Activated gamma-delta T cell (primary cell): ENCODE data around the gene BPIFB2.

Source experiments
- DNase-seq: peaks from one replicate; lab custom pipeline; 2025; lab: John Stamatoyannopoulos, UW

BPIFB2 gene

DNA sequence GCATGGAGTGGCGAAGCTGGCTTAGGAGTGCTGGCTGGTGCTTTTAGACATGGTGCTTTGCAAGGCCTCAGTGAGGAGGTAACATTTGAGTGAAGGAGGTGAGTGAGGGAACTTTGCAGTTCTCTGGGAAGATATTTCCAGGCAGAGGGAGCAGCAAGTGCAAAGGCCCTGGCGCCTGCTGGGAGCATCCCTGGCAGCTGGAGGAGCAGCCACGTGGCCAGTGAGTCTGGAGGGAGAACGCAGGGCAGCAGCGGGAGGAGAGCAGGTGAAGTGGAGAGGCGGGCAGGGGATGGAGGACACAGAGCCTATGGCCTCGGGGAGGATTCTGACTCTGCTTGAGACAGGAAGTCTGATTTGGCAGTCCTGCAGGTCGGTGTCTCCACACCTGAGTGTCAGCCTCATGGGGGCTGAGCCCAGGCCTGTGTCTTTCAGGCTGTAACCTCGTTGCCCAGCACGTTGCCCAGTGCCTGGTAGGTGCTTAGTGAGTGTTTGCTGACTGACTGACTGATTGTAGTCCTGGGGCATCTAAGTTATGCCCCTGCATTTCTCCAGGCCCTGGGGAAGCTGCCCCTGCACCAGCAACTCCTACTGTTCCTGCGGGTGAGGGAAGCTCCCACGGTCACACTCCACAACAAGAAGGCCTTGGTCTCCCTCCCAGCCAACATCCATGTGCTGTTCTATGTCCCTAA lies 60.9 kb downstream of the BPIFB2 start:
- DNase-seq, result no peak

DNA sequence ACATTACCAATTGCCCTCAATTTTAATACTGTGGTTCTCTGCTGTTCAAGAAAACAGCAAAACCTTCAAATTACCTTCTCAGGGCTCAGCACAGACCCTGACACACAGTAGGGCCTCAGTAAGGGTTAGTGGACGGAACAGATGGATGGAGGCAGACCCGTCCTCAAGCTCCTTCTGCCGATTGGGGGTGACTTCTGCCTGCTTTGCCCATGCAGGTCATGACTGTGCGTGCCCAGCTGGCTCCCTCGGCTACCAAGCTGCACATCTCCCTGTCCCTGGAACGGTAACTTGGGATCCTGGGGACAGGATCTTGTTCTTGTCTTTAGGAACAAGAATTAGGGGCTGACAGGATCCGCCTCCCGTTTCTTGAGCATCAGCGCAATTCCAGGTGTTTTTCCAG lies 62.2 kb downstream of the BPIFB2 start:
- no peak for DNase-seq

DNA sequence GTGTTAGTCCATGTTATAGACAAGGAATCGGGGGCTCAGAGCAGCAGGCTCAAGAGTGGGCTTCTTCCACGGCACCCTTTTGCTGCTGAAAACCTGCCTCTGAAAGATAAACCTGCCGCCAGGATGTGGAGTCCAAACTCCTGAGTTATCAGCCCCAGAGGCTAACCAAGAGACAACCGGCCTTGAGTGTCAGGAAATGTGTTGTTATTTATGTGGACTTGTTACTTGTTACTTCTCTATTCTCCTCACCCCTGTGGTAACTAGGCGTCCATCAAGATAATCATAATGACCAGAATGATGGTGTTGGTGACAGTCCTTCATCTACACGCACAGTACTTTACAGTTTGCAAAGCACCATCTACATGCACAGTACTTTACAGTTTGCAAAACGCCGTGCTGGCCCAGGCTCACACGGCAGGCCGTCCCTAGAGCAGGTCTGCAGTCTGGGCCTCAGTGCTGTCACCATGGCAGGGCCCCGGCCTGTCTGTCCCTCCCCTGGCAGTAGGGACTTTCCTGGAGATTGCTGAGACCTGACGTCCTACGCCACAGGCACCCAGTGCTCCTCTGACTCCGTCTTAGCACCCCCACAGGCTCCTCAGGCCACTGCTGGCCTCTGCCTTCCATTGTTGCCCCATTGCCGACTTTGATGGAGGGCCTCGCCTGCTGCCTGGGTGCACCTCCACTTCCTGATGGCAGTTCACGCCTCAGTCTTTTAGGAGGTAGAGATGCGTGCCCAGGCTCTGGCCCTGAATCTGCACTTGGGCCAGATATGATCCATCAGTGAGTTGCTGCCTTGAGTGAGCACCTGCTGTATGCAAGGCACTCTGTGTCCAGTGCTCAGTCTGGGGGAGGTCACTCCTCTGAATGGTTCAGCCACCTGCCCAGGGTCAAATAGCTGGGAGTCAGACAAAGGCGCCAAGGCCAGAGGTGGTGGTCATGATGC lies 62.9 kb downstream of the BPIFB2 start:
- DNase-seq, result no peak

DNA sequence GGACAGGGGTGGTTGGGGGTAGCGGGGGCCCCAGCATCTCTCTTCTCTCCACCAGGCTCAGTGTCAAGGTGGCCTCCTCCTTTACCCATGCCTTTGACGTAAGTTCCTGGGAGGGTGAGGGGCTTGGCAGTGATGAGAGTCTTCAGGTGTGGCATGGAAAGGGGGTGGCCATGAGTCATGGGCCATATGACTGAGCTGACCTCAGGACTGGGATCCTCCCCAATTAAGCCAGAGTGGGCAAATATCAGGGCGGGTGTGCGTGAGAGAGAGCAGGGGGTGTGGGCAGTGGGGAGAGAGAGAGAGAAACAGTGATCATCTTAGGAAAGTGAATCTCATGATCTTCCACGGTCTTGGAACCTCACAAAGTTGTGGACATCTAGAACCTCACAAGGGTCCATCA lies 63.7 kb downstream of the BPIFB2 start:
- DNase-seq, result no peak

DNA sequence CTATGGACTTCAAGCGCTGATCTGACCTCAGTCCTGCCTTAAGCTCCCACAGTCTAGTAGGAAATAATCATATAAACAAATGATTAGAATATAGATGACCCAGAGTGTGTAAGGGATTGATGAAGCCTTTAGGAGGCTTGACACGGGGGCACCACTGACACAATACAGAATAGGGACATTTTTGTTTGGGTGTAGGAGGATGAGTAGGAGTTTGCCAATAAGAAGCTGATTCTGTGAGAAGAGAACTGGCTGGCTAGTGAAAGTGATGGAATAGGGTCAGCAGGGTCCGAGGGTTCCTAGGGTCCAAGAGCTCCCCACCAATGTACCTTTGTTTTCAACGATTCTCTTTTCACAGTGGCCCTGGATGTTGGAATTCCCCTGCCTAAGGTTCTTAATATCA lies 64.9 kb downstream of the BPIFB2 start:
- no peak for DNase-seq

DNA sequence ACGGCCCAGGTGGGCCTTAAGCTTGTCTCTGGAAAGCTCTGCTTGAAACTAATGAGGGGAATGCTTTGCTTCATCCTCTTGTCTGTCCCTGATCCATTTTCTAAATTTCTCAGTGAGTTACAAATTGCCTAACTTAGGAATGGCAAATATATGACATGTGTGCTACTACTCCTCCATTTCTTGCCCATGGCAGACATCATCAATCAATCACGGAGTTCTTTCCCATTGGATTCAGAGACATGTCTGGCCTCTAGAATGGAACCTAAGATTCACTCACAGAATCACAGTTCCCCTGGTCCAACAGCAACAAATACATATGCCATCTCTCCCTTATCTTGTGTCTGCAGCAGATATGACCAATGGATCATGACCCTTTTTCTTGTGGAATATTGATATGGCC lies 65.3 kb downstream of the BPIFB2 start:
- no peak for DNase-seq
